SJCRH30 (cell line): Measurements from ENCODE around the gene DGKQ. TPM values are rescaled to one million over a fixed set of nuclear protein-coding genes. Genes with fewer than 3 reads are reported as not detected.
"Not testable (repeated sequence)": the region's sequence is repeated elsewhere in the genome, so short reads cannot be mapped to it uniquely, and the experiment has no call there.

Experiments used
- DNase-seq, 2 experiments: peaks; one replicate each; pipeline ENCODE4 v3.0.0-alpha.2; 2015 to 2020
- H3K27ac ChIP-seq: fragments of 250-450 bp; sonication (Bioruptor Pico); 2 replicates; pipeline ENCODE4 v1.5.1; 2020; ENCODE audit warnings: mild to moderate bottlenecking, moderate library complexity
- H3K27me3 ChIP-seq: fragments of 250-450 bp; sonication (Bioruptor Pico); 2 replicates; pipeline ENCODE4 v1.5.1; 2020; ENCODE audit warnings: mild to moderate bottlenecking, moderate library complexity
- H3K36me3 ChIP-seq: fragments of 250-450 bp; sonication (Bioruptor Pico); 2 replicates; pipeline ENCODE4 v1.5.1; 2020; ENCODE audit warnings: mild to moderate bottlenecking, moderate library complexity
- H3K4me1 ChIP-seq: fragments of 250-450 bp; sonication (Bioruptor Pico); 2 replicates; pipeline ENCODE4 v1.5.1; 2020; ENCODE audit warnings: mild to moderate bottlenecking, moderate library complexity
- H3K4me3 ChIP-seq: fragments of 250-450 bp; sonication (Bioruptor Pico); 2 replicates; pipeline ENCODE4 v1.5.1; 2020; ENCODE audit warnings: mild to moderate bottlenecking, moderate library complexity
- H3K9me3 ChIP-seq: fragments of 250-450 bp; sonication (Bioruptor Pico); replicated peaks from 2 replicates; pipeline ENCODE4 v1.5.1; 2020; ENCODE audit warnings: mild to moderate bottlenecking, moderate library complexity
- total RNA-seq: library from RNA; depleted of rRNA; stranded (reverse); fragments of >200 nt; shearing (Covaris generic); gene quantifications from 2 replicates; pipeline ENCODE4 v1.2.3, GENCODE V29; 2014

Gene DGKQ
- total RNA-seq, 1 experiment from 2014 or later: 2.8 TPM

DNA sequence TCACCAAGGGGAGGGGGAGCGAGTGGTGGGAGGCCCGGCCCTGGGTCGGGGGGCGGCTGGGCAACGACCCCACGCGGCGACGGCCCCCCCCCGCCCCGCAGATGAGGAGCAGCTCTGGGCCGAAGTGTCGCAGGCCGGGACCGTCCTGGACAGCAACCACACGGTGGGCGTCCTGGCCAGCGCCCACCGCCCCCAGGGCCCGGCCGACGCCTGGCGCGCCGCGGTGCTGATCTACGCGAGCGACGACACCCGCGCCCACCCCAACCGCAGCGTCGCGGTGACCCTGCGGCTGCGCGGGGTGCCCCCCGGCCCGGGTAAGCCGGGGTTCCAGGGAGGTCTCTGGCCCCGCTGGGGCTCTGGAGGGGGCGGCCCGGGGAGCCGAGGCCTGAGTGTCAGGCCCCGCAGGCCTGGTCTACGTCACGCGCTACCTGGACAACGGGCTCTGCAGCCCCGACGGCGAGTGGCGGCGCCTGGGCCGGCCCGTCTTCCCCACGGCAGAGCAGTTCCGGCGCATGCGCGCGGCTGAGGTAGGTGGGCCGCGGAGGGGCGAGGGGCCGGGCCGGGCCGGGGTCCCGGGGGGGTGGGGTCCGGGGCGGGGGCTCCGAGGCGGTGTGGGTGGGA is 29.4 kb upstream of the DGKQ start:
- Histone ChIP-seq H3K4me3 (no peak overlapping the region), H3K27ac (no peak overlapping the region), H3K4me1 (no peaks in the 10 kb centered on the region), H3K36me3 (no peaks in the 10 kb centered on the region), H3K9me3 (no peaks in the 10 kb centered on the region), H3K27me3 (peaks cover 3% of the 10 kb centered on the region; the same call in 1 of the 2 replicates)
- no peak for DNase-seq

DNA sequence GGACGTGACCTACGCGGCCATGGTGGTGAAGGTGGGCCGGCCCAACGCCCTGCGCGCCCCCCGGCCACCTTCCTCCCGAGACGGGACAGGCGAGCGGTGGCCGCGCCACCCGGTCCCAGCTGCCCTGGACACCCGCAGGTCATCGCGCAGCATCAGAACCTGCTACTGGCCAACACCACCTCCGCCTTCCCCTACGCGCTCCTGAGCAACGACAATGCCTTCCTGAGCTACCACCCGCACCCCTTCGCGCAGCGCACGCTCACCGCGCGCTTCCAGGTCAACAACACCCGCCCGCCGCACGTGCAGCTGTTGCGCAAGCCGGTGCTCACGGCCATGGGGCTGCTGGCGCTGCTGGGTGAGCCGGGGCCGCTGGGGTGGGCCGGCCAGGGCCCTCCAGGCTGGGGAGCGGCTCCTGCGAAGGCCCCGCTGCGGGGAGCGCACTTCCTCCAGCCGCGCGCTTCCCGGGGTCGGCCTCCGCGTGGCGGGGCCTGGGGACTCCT is 28.8 kb upstream of the DGKQ start:
- Histone ChIP-seq H3K27me3 (peaks cover 5% of the 10 kb centered on the region; the same call in 1 of the 2 replicates), H3K9me3 (no peaks in the 10 kb centered on the region), H3K27ac (no peak overlapping the region), H3K36me3 (no peaks in the 10 kb centered on the region), H3K4me3 (no peak overlapping the region), H3K4me1 (no peaks in the 10 kb centered on the region)
- DNase-seq: no peak

DNA sequence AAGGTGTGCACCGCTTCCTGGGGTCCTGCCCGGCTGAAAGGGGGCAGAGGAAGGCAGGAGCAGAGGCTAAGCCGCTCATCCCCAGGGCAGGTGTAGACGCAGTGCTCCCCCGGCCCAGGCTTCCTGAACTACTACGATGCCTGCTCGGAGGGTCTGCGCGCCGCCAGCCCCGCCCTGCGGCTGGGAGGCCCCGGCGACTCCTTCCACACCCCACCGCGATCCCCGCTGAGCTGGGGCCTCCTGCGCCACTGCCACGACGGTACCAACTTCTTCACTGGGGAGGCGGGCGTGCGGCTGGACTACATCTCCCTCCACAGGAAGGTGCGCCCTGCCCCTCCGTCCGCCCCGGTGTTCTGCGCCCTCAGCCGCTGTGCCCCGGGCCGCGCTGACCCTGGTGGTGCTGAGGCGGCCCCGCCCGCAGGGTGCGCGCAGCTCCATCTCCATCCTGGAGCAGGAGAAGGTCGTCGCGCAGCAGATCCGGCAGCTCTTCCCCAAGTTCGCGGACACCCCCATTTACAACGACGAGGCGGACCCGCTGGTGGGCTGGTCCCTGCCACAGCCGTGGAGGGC is 28.3 kb upstream of the DGKQ start:
- Histone ChIP-seq H3K27me3 (peaks cover 5% of the 10 kb centered on the region; the same call in 1 of the 2 replicates), H3K4me3 (no peak overlapping the region), H3K9me3 (no peaks in the 10 kb centered on the region), H3K36me3 (no peaks in the 10 kb centered on the region), H3K4me1 (no peaks in the 10 kb centered on the region), H3K27ac (no peak overlapping the region)
- DNase-seq: no peak

GRCh38 chr4:1000686-1001260 is 27.4 kb upstream of the DGKQ start:
- Histone ChIP-seq H3K4me3 (no peak overlapping the region), H3K4me1 (no peaks in the 10 kb centered on the region), H3K36me3 (no peaks in the 10 kb centered on the region), H3K9me3 (no peaks in the 10 kb centered on the region), H3K27ac (no peak overlapping the region), H3K27me3 (peaks cover 5% of the 10 kb centered on the region; the same call in 1 of the 2 replicates)
- DNase-seq: no peak

GRCh38 chr4:999882-1000425 is 26.6 kb upstream of the DGKQ start:
- Histone ChIP-seq H3K4me3 (no peak overlapping the region), H3K27me3 (peaks cover 5% of the 10 kb centered on the region; the same call in 1 of the 2 replicates), H3K36me3 (no peaks in the 10 kb centered on the region), H3K9me3 (no peaks in the 10 kb centered on the region), H3K4me1 (no peaks in the 10 kb centered on the region), H3K27ac (no peak overlapping the region)
- no peak for DNase-seq

DNA sequence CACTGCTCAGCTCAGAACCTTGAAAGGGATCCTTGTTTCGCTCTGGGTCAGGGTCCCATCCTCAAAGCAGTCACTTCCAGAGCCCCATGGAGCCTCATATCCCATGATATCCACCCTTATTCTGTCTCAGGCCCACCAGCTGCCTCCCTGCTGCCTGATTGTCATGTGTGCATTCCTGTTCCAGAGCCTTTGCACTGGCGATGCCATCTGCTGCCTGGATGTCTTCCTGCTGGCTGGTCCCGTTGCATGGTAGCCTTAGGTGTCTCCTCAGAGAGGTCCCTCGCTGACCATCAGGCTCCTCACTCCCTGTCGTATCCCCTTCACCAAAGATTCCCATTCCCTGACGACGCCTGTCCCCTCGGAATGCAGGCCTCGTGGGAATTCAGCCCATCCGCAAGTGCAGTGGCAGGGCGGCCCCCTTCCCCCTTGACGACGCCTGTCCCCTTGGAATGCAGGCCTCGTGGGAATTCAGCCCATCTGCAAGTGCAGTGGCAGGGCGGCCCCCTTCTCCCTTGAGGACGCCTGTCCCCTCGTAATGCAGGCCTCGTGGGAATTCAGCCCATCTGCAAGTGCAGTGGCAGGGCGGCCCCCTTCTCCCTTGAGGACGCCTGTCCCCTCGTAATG is 26.0 kb upstream of the DGKQ start:
- not testable (repeated sequence) for H3K4me3 ChIP-seq, H3K4me1 ChIP-seq, H3K36me3 ChIP-seq, H3K27me3 ChIP-seq, H3K27ac ChIP-seq, H3K9me3 ChIP-seq, DNase-seq

DNA sequence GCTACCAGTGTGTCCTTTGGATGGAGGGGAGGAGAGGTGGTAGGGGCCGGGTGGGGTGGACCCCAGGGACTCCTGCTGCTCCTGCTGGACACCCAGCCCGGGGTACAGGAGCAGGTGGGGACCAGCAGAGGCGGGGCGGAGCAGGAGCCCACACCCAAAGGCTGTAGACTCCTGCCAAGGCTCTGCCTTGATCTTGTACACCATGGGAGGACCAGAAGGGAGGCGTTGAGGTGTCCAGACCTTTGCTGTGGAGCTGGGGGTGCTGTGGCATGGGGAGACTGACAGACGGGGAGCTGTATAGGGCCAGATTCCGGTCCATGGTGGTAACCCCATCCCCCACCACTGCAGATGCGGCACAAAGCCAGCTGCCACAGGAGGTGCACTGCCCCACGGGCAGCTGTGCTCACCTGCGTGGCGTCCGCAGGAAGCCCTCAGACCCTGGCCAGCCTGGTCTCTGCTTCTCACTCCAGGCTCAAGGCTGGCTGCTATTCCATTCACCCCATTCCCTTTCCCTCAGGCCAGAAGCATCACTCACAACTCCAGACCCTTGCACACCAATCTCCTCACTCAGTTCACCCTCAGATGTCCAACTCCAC is 24.8 kb upstream of the DGKQ start:
- Histone ChIP-seq H3K27ac (no peak overlapping the region), H3K4me3 (no peak overlapping the region), H3K4me1 (no peaks in the 10 kb centered on the region; the same call in 1 of the 2 replicates), H3K36me3 (no peaks in the 10 kb centered on the region), H3K9me3 (no peaks in the 10 kb centered on the region), H3K27me3 (peaks cover 5% of the 10 kb centered on the region; the same call in 1 of the 2 replicates)
- no peak for DNase-seq

GRCh38 chr4:997375-998071 is 24.2 kb upstream of the DGKQ start:
- DNase-seq: no peak
- H3K9me3 ChIP-seq: no peaks in the 10 kb centered on the region
- no peak overlapping the region for H3K27ac ChIP-seq
- no peaks in the 10 kb centered on the region; the same call in 1 of the 2 replicates for H3K4me1 ChIP-seq
- peaks cover 5% of the 10 kb centered on the region; the same call in 1 of the 2 replicates for H3K27me3 ChIP-seq
- no peaks in the 10 kb centered on the region for H3K36me3 ChIP-seq
- H3K4me3 ChIP-seq: peak overlapping the region; percentile 25; the same call in 1 of the 2 replicates

- no peak overlapping the region for H3K27ac ChIP-seq
Measured at GRCh38 chr4:996997-997374, 23.6 kb upstream of the DGKQ start.

DNA sequence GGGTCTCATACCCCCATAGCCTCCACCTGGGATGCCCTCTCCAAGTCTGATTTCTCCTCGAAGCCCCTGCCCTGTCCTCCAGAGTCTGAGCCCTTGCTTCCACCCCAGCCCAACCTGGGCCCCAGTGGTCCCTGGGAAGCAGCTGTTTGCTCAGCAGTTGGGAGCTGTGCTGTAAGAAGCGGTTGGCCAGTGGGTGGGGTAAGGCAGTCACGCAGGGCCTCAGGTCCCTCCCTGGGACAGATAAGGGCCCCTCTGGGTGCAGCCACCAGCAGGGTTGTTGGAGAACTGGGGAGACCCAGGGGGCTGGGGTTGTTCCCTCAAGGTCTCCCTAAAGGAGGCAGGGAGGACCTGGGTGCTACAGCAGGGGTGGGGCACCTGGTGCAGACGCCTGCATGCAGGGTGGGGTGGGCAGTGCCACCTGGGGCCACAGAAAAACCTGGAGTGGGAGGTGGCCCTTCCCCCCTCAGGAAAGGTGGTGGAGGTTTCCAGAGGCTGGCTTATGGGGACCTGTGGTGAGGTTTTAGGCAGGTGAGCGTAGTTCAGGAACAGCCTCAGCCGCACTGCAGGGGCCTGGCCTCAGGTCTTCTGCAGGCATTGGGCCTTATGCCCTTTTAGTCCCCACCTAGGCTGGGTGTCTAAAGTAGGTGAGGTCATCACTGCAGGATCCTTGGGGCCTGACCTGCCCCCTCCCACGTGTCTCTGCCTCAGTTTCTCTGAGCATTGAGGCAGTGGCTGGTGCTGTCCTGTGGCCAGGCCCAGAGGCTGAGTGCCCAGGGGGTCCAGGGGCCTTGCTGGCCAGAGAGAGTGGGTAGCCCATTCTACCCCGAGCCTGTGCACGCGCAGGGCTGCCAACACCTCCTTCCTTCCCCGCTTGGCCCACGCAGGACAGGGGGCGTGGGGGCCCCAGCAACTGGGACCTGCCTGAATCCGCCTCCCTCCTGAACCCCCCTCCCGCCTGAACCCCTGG is 22.9 kb upstream of the DGKQ start:
- Histone ChIP-seq H3K36me3 (no peaks in the 10 kb centered on the region), H3K27me3 (peaks cover 5% of the 10 kb centered on the region; the same call in 1 of the 2 replicates), H3K27ac (no peak overlapping the region), H3K9me3 (no peaks in the 10 kb centered on the region), H3K4me1 (no peaks in the 10 kb centered on the region; the same call in 1 of the 2 replicates), H3K4me3 (no peak overlapping the region)
- no peak for DNase-seq

More at GRCh38 chr4:996997-997374, 23.6 kb upstream of the DGKQ start:
- Histone ChIP-seq H3K4me1 (no peaks in the 10 kb centered on the region; the same call in 1 of the 2 replicates), H3K27me3 (peaks cover 5% of the 10 kb centered on the region; the same call in 1 of the 2 replicates), H3K4me3 (no peak overlapping the region), H3K9me3 (no peaks in the 10 kb centered on the region), H3K36me3 (no peaks in the 10 kb centered on the region)
- DNase-seq: no peak

GRCh38 chr4:995311-996026 is 22.1 kb upstream of the DGKQ start:
- Histone ChIP-seq H3K4me3 (no peak overlapping the region), H3K27me3 (peaks cover 5% of the 10 kb centered on the region; the same call in 1 of the 2 replicates), H3K4me1 (no peaks in the 10 kb centered on the region; the same call in 1 of the 2 replicates), H3K27ac (no peak overlapping the region), H3K36me3 (no peaks in the 10 kb centered on the region), H3K9me3 (no peaks in the 10 kb centered on the region)
- DNase-seq: no peak

- DNase-seq: no peak
- Histone ChIP-seq H3K27ac (no peak within 1 kb of the TSS), H3K9me3 (no peaks in the 10 kb centered on the region), H3K4me1 (no peaks in the 10 kb centered on the region; the same call in 1 of the 2 replicates), H3K36me3 (no peaks in the 10 kb centered on the region), H3K27me3 (peaks cover 5% of the 10 kb centered on the region; the same call in 1 of the 2 replicates), H3K4me3 (no peak within 1 kb of the TSS)
Measured at GRCh38 chr4:993111-994029, 20.0 kb upstream of the DGKQ start, which contains the start of gene SLC26A1. TSS of gene SLC26A1 (minus strand) at chr4:993404. CDS start at chr4:991703, 1,701 bp downstream.
